HG03342 (cell line): ENCODE data around the gene ST7.
A peak's percentile ranks its signal among the peaks of the same experiment; 100 is the strongest.

Experiments
- ATAC-seq: cut with Tn5 transposase; IDR thresholded peaks from one replicate; pipeline ENCODE4 v1.9.1; 2021; ENCODE audit warnings: mild to moderate bottlenecking, moderate library complexity; ENCODE audit not compliant: unreplicated experiment

The ST7 gene

GRCh38 chr7:117145333-117145732 lies 192.0 kb downstream of the ST7 start:
- no peak for ATAC-seq

GRCh38 chr7:117146059-117146458 lies 192.8 kb downstream of the ST7 start:
- no peak for ATAC-seq

- no peak for ATAC-seq
Observed at GRCh38 chr7:117146511-117146910, 193.2 kb downstream of the ST7 start.

- ATAC-seq = no peak
Observed at GRCh38 chr7:117148971-117149370, 195.7 kb downstream of the ST7 start.

GRCh38 chr7:117149692-117150091 lies 196.4 kb downstream of the ST7 start:
- no peak for ATAC-seq

- ATAC-seq = no peak
Observed at GRCh38 chr7:117152213-117153007, 199.1 kb downstream of the ST7 start.

- no peak for ATAC-seq
Observed at GRCh38 chr7:117153016-117153545, 199.8 kb downstream of the ST7 start.

- no peak for ATAC-seq
Observed at GRCh38 chr7:117154721-117155120, 201.4 kb downstream of the ST7 start.

- ATAC-seq = no peak
Observed at GRCh38 chr7:117155694-117156093, 202.4 kb downstream of the ST7 start.

- ATAC-seq = no peak
Observed at GRCh38 chr7:117157241-117158209, 204.2 kb downstream of the ST7 start.

GRCh38 chr7:117158941-117159697 lies 205.8 kb downstream of the ST7 start:
- no peak for ATAC-seq

- no peak for ATAC-seq
Observed at GRCh38 chr7:117163101-117163500, 209.8 kb downstream of the ST7 start.

GRCh38 chr7:117164620-117165019 lies 211.3 kb downstream of the ST7 start:
- no peak for ATAC-seq

- no peak for ATAC-seq
Observed at GRCh38 chr7:117165656-117166055, 212.4 kb downstream of the ST7 start.

GRCh38 chr7:117169907-117170306 lies 216.6 kb downstream of the ST7 start:
- no peak for ATAC-seq

- peak; percentile 49 for ATAC-seq
Observed at GRCh38 chr7:117171106-117171505, 217.8 kb downstream of the ST7 start.

- no peak for ATAC-seq
Observed at GRCh38 chr7:117172283-117172682, 219.0 kb downstream of the ST7 start.

- ATAC-seq = no peak
Observed at GRCh38 chr7:117173035-117173770, 219.9 kb downstream of the ST7 start.

- ATAC-seq = no peak
Observed at GRCh38 chr7:117176206-117176605, 222.9 kb downstream of the ST7 start.

- ATAC-seq = no peak
Observed at GRCh38 chr7:117178600-117178999, 225.3 kb downstream of the ST7 start.
